H9 (cell line): ENCODE measurements around the gene DARS1. TPM values are rescaled to one million over a fixed set of nuclear protein-coding genes. Genes with fewer than 3 reads are reported as not detected.

Experiments used
- DNase-seq: peaks from one replicate; pipeline ENCODE4 v3.0.0-alpha.2; 2017
- H2AFZ ChIP-seq: one replicate; pipeline ENCODE4 v1.6.1; 2013; ENCODE audit warnings: mild to moderate bottlenecking, low read length, control low read depth, moderate library complexity
- H2AK5ac ChIP-seq: 2 replicates; pipeline ENCODE4 v1.6.1; 2013; ENCODE audit warnings: low read length, control low read depth, mixed read lengths; ENCODE audit not compliant: insufficient read length
- H2BK120ac ChIP-seq: one replicate; pipeline ENCODE4 v1.6.1; 2013; ENCODE audit warnings: low read depth, mild to moderate bottlenecking, low read length, control low read depth, inconsistent platforms; ENCODE audit not compliant: poor library complexity, severe bottlenecking
- H2BK12ac ChIP-seq: 2 replicates; pipeline ENCODE4 v1.6.1; 2013; ENCODE audit warnings: low read length, control low read depth, mixed read lengths, low read depth; ENCODE audit not compliant: insufficient read length
- H2BK15ac ChIP-seq: 2 replicates; pipeline ENCODE4 v1.6.1; 2013; ENCODE audit warnings: low read depth, low read length, control low read depth
- H2BK20ac ChIP-seq: one replicate; pipeline ENCODE4 v1.6.1; 2013; ENCODE audit warnings: low read depth, mild to moderate bottlenecking, low read length, control low read depth, inconsistent platforms; ENCODE audit not compliant: poor library complexity, severe bottlenecking
- H2BK5ac ChIP-seq: 2 replicates; pipeline ENCODE4 v1.6.1; 2013; ENCODE audit warnings: low read length, control low read depth, mixed read lengths; ENCODE audit not compliant: insufficient read length
- H3K14ac ChIP-seq: 2 replicates; pipeline ENCODE4 v1.6.1; 2013; ENCODE audit warnings: low read length, control low read depth; ENCODE audit not compliant: insufficient read depth
- H3K18ac ChIP-seq: 2 replicates; pipeline ENCODE4 v1.6.1; 2013; ENCODE audit warnings: low read depth, mild to moderate bottlenecking, mixed read lengths, low read length, control low read depth; ENCODE audit not compliant: insufficient read length
- H3K23ac ChIP-seq: 2 replicates; pipeline ENCODE4 v1.6.1; 2013; ENCODE audit warnings: low read length, control low read depth, mixed read lengths, low read depth; ENCODE audit not compliant: insufficient read length
- H3K23me2 ChIP-seq: 2 replicates; pipeline ENCODE4 v1.6.1; 2013; ENCODE audit warnings: low read depth, mild to moderate bottlenecking, mixed read lengths, low read length, control low read depth; ENCODE audit not compliant: insufficient read length, poor library complexity, severe bottlenecking
- H3K27ac ChIP-seq: 2 replicates; pipeline ENCODE4 v1.5.1; 2013; ENCODE audit warnings: low read length, control low read depth, mixed read lengths, low read depth; ENCODE audit not compliant: insufficient read length
- H3K27me3 ChIP-seq: 2 replicates; pipeline ENCODE4 v1.6.1; 2013; ENCODE audit warnings: low read length, control low read depth, inconsistent platforms; ENCODE audit not compliant: insufficient read depth
- H3K4ac ChIP-seq: 2 replicates; pipeline ENCODE4 v1.6.1; 2013; ENCODE audit warnings: low read depth, mild to moderate bottlenecking, control low read depth, inconsistent platforms, low read length, moderate library complexity
- H3K4me1 ChIP-seq: 2 replicates; pipeline ENCODE4 v1.6.1; 2013; ENCODE audit warnings: low read length, control low read depth, inconsistent platforms; ENCODE audit not compliant: insufficient read depth
- H3K4me2 ChIP-seq: 2 replicates; pipeline ENCODE4 v1.6.1; 2013; ENCODE audit warnings: low read length, control low read depth, mixed read lengths; ENCODE audit not compliant: insufficient read length, insufficient read depth
- H3K56ac ChIP-seq: 2 replicates; pipeline ENCODE4 v1.6.1; 2013; ENCODE audit warnings: low read depth, mild to moderate bottlenecking, mixed read lengths, low read length, control low read depth; ENCODE audit not compliant: insufficient read length
- H3K79me1 ChIP-seq: 2 replicates; pipeline ENCODE4 v1.6.1; 2013; ENCODE audit warnings: low read depth, mild to moderate bottlenecking, moderate library complexity, low read length, control low read depth, inconsistent platforms; ENCODE audit not compliant: insufficient read depth, poor library complexity, severe bottlenecking
- H3K79me2 ChIP-seq: 2 replicates; pipeline ENCODE4 v1.6.1; 2013; ENCODE audit warnings: low read length, control low read depth, inconsistent platforms; ENCODE audit not compliant: insufficient read depth
- H3K9ac ChIP-seq: 2 replicates; pipeline ENCODE4 v1.6.1; 2013; ENCODE audit warnings: low read length, control low read depth, mixed read lengths; ENCODE audit not compliant: insufficient read length; ENCODE audit errors: extremely low read depth
- H3K9me3 ChIP-seq: one replicate; pipeline ENCODE4 v1.6.1; 2013; ENCODE audit warnings: low read depth, low read length, inconsistent platforms; ENCODE audit not compliant: control insufficient read depth
- H3T11ph ChIP-seq: one replicate; pipeline ENCODE4 v1.6.1; 2013; ENCODE audit warnings: mild to moderate bottlenecking, low read length, control low read depth, inconsistent platforms
- H4K20me1 ChIP-seq: one replicate; pipeline ENCODE4 v1.6.1; 2013; ENCODE audit not compliant: control insufficient read depth, insufficient read length, insufficient read depth
- H4K5ac ChIP-seq: 2 replicates; pipeline ENCODE4 v1.6.1; 2013; ENCODE audit warnings: low read depth, mild to moderate bottlenecking, mixed read lengths, low read length, control low read depth; ENCODE audit not compliant: insufficient read length
- H4K8ac ChIP-seq: replicated peaks from 2 replicates; pipeline ENCODE4 v1.6.1; 2013; ENCODE audit warnings: low read length, control low read depth, mixed read lengths, low read depth; ENCODE audit not compliant: insufficient read length
- H4K91ac ChIP-seq: 2 replicates; pipeline ENCODE4 v1.6.1; 2013; ENCODE audit warnings: low read depth, mild to moderate bottlenecking, moderate library complexity, mixed read lengths, low read length, control low read depth; ENCODE audit not compliant: insufficient read length
- H3K27ac Mint-ChIP-seq, 3 experiments: 2 replicates in 2 of 3; 3 replicates in 1 of 3; pipeline ENCODE4 v1.8.0; 2020 to 2021; ENCODE audit warnings: mixed read lengths in 3 of 3, mild to moderate bottlenecking in 1 of 3, moderate library complexity in 1 of 3
- H3K27me3 Mint-ChIP-seq: 2 replicates; pipeline ENCODE4 v1.8.0; 2021; ENCODE audit warnings: low read depth, mild to moderate bottlenecking, moderate library complexity, mixed read lengths
- H3K36me3 Mint-ChIP-seq, 3 experiments: 2 replicates in 2 of 3; 3 replicates in 1 of 3; pipeline ENCODE4 v1.8.0; 2020 to 2021; ENCODE audit warnings: low read depth in 3 of 3, mixed read lengths in 3 of 3; ENCODE audit not compliant: insufficient read depth in 1 of 3
- H3K4me1 Mint-ChIP-seq, 2 experiments: 2 replicates each; pipeline ENCODE4 v1.8.0; 2020; ENCODE audit warnings: mixed read lengths in 2 of 2
- H3K4me3 Mint-ChIP-seq, 2 experiments: 2 replicates in 1 of 2; 3 replicates in 1 of 2; pipeline ENCODE4 v1.8.0; 2020 to 2021; ENCODE audit warnings: mild to moderate bottlenecking in 2 of 2, mixed read lengths in 2 of 2, moderate library complexity in 1 of 2
- H3K9me3 Mint-ChIP-seq, 2 experiments: 2 replicates in 1 of 2; 3 replicates in 1 of 2; pipeline ENCODE4 v1.8.0; 2020; ENCODE audit warnings: mild to moderate bottlenecking in 2 of 2, mixed read lengths in 2 of 2, moderate library complexity in 1 of 2
- WGBS: extraction: QIAGEN DNeasy Blood & Tissue Kit; methylation state at CpG from one replicate; pipeline ENCODE4 v1.1.7; 2013; ENCODE audit warnings: missing lambda C conversion rate, low lambda C conversion rate, mixed read lengths; ENCODE audit not compliant: insufficient read length; ENCODE audit errors: extremely low coverage; 5-methylcytosine and 5-hydroxymethylcytosine counted together
- total RNA-seq: library from RNA; stranded (reverse); gene quantifications from 2 replicates; pipeline ENCODE4 v1.2.1, GENCODE V29; 2021
- TF ChIP-seq, protein P1 (sequence below): fragments of 200-600 bp; sonication (generic); conservative IDR thresholded peaks from 3 replicates; pipeline ENCODE4 v1.8.0; 2021; ENCODE audit warnings: antibody characterized with exemption, mild to moderate bottlenecking

The DARS1 gene
- total RNA-seq, 1 experiment from 2014 or later, result 117 TPM

DNA sequence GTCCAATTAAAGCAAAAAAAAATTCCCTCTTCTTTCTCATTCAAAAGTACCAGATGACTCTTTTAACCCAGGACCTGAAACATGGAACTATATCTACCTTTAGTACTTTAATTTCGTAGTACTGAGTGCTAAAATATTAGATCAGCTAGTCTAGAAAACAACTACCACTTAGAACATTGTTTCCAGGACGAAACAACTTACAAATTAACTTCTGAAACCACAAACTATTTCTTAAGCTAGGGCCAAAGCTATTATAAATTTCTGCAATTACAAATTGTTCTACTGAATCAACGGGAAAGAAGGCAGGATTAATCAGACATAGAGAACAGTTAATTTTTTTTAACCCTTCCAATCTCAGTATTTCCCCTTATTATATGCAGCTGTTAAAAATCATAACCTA lies 39.9 kb downstream of the DARS1 start:
- H3K23me2 ChIP-seq, result no peaks in the 10 kb centered on the region
- H3K27ac Mint-ChIP-seq, result peak overlapping the region in 1 of 3 experiments; percentile 12; a peak in 1 of 7 replicates
- H3K4me1 Mint-ChIP-seq, result peaks cover 4 to 10% of the 10 kb centered on the region in 2 experiments
- no peak overlapping the region for H3K56ac ChIP-seq
- WGBS, result no CpG with 5 or more reads among the region's 3 CpGs
- H4K91ac ChIP-seq, result no peak overlapping the region
- H2AK5ac ChIP-seq, result no peak overlapping the region
- no peaks in the 10 kb centered on the region for H3K9me3 ChIP-seq
- no peak overlapping the region for H3K14ac ChIP-seq
- H3K4ac ChIP-seq, result no peak overlapping the region
- H3K4me1 ChIP-seq, result no peaks in the 10 kb centered on the region
- H3K27me3 Mint-ChIP-seq, result no peaks in the 10 kb centered on the region
- no peaks in the 10 kb centered on the region for H3K27me3 ChIP-seq
- no peak overlapping the region for H4K8ac ChIP-seq
- no peak overlapping the region for H2BK15ac ChIP-seq
- TF ChIP-seq, protein P1, sequence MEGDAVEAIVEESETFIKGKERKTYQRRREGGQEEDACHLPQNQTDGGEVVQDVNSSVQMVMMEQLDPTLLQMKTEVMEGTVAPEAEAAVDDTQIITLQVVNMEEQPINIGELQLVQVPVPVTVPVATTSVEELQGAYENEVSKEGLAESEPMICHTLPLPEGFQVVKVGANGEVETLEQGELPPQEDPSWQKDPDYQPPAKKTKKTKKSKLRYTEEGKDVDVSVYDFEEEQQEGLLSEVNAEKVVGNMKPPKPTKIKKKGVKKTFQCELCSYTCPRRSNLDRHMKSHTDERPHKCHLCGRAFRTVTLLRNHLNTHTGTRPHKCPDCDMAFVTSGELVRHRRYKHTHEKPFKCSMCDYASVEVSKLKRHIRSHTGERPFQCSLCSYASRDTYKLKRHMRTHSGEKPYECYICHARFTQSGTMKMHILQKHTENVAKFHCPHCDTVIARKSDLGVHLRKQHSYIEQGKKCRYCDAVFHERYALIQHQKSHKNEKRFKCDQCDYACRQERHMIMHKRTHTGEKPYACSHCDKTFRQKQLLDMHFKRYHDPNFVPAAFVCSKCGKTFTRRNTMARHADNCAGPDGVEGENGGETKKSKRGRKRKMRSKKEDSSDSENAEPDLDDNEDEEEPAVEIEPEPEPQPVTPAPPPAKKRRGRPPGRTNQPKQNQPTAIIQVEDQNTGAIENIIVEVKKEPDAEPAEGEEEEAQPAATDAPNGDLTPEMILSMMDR, result no peak
- H3K4me2 ChIP-seq, result no peak overlapping the region
- H4K20me1 ChIP-seq, result no peaks in the 10 kb centered on the region
- peaks cover 19 to 24% (median 22%) of the 10 kb centered on the region in 3 experiments for H3K36me3 Mint-ChIP-seq
- H2BK12ac ChIP-seq, result no peak overlapping the region
- no peak overlapping the region for H4K5ac ChIP-seq
- H3K9ac ChIP-seq, result no peak overlapping the region
- no peak overlapping the region for H2BK20ac ChIP-seq
- H2BK120ac ChIP-seq, result no peak overlapping the region
- no peaks in the 10 kb centered on the region for H3K79me1 ChIP-seq
- H2BK5ac ChIP-seq, result no peak overlapping the region
- H3K18ac ChIP-seq, result no peak overlapping the region
- DNase-seq, result no peak
- no peak overlapping the region for H2AFZ ChIP-seq
- H3K23ac ChIP-seq, result no peak overlapping the region
- H3K79me2 ChIP-seq, result no peaks in the 10 kb centered on the region
- no peak overlapping the region for H3T11ph ChIP-seq
- H3K27ac ChIP-seq, result no peak overlapping the region
- H3K4me3 Mint-ChIP-seq, result no peak overlapping the region
- peaks cover 4 to 9% of the 10 kb centered on the region in 2 experiments; a peak in 4 of 5 replicates for H3K9me3 Mint-ChIP-seq
